ENCODE results near the gene PHACTR4. TPM values are rescaled to one million over a fixed set of nuclear protein-coding genes. Genes with fewer than 3 reads are reported as not detected.
"Not testable (repeated sequence)": the region's sequence is repeated elsewhere in the genome, so short reads cannot be mapped to it uniquely, and the experiment has no call there.

PHACTR4 gene
- total RNA-seq, 2 donors from 2014 or later = 49.9 to 65.0 TPM

DNA sequence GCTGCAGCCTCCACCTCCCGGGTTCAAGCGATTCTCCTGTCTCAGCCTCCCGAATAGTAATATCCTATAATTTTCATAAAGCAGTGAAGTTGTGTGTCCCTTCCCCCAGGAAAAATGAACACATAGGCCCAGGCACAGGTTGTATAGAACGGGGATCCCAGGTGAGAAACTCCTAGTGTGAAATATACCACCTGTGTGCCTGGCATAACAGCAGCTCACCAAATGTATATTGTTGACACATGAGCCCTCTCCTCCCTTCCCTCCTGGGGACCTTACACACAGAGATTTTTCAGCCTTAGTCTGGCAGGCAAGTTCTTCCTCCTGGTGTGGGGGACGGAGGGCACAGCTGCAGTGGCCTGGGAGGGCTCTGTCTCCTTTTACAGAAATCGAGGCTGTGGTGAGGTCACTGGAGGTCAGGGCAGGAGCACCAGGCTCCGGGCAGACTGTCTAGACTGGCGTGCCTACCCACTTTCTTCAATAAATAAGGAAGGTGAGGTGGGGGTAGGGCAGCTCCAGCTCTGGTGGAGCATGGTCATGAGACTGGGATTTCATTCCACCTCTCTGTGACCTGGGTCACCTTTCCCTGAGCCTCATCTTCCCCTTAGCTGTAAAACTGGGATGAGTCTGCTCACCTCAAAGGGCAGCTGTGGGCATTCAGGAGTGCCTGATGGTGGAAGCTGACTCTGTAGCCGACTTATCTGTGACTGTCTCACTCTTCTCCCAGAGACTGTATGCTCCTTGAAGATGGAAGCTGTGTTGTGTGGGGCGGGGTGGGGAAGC is 150.6 kb downstream of the PHACTR4 start:
- no peak overlapping the region for H3K27ac ChIP-seq (ENCODE audit: low read depth, low read length)
- no peak for DNase-seq
- Mint-ChIP-seq H3K27me3 (ENCODE audit: insufficient read depth) (no peaks in the 10 kb centered on the region), H3K4me1 (peaks cover 18% of the 10 kb centered on the region), H3K27ac (peak overlapping the region; percentile 52), H3K9me3 (no peaks in the 10 kb centered on the region), H3K36me3 (ENCODE audit: low read depth) (peaks cover 24% of the 10 kb centered on the region), H3K4me3 (no peak overlapping the region)
- TF ChIP-seq, protein P1, sequence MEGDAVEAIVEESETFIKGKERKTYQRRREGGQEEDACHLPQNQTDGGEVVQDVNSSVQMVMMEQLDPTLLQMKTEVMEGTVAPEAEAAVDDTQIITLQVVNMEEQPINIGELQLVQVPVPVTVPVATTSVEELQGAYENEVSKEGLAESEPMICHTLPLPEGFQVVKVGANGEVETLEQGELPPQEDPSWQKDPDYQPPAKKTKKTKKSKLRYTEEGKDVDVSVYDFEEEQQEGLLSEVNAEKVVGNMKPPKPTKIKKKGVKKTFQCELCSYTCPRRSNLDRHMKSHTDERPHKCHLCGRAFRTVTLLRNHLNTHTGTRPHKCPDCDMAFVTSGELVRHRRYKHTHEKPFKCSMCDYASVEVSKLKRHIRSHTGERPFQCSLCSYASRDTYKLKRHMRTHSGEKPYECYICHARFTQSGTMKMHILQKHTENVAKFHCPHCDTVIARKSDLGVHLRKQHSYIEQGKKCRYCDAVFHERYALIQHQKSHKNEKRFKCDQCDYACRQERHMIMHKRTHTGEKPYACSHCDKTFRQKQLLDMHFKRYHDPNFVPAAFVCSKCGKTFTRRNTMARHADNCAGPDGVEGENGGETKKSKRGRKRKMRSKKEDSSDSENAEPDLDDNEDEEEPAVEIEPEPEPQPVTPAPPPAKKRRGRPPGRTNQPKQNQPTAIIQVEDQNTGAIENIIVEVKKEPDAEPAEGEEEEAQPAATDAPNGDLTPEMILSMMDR (conservative IDR thresholded peaks at IDR 0.05) = no peak
- peaks cover 11% of the 10 kb centered on the region for H3K36me3 ChIP-seq (ENCODE audit: control insufficient read depth, insufficient read depth, low read length)
- no peaks in the 10 kb centered on the region for H3K9me3 ChIP-seq (ENCODE audit: control insufficient read depth, low read length)
- H3K4me1 ChIP-seq (ENCODE audit: control insufficient read depth, insufficient read depth, low read length) = peaks cover 2% of the 10 kb centered on the region
- 90 to 99% methylated on average over 2 to 8 of the region's 10 CpGs for WGBS, 2 experiments (ENCODE audit: insufficient coverage in 1 of 2, insufficient read length in 1 of 2)
- H3K4me3 ChIP-seq (ENCODE audit: low read length) = no peak overlapping the region
- H3K9ac ChIP-seq (ENCODE audit: extremely low read depth, low read length, poor library complexity, severe bottlenecking) = no peak overlapping the region
- H3K27me3 ChIP-seq (ENCODE audit: control insufficient read depth, insufficient read depth, low read length, poor library complexity, severe bottlenecking) = no peaks in the 10 kb centered on the region

DNA sequence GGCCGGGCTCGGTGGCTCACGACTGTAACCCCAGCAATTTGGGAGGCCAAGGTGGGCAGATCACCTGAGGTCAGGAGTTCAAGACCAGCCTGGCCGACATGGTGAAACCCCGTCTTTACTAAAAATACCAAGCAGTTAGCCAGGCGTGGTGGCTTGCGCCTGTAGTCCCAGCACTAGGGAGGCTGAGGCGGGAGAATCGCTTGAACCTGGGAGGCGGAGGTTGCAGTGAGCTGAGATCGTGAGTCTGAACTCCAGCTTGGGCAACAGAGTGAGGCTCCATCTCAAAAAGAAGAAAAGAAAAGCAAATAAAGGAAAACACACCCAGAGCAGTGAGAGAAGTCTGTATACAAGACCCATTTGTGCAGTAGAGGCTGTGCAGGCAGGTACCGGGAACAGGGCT is 151.3 kb downstream of the PHACTR4 start:
- H3K4me3 Mint-ChIP-seq; H3K9ac ChIP-seq (ENCODE audit: extremely low read depth, low read length, poor library complexity, severe bottlenecking); H3K4me1 ChIP-seq (ENCODE audit: control insufficient read depth, insufficient read depth, low read length); DNase-seq; H3K9me3 Mint-ChIP-seq; H3K4me3 ChIP-seq (ENCODE audit: low read length); H3K27ac ChIP-seq (ENCODE audit: low read depth, low read length); H3K9me3 ChIP-seq (ENCODE audit: control insufficient read depth, low read length); H3K27me3 ChIP-seq (ENCODE audit: control insufficient read depth, insufficient read depth, low read length, poor library complexity, severe bottlenecking); H3K27ac Mint-ChIP-seq; H3K27me3 Mint-ChIP-seq (ENCODE audit: insufficient read depth): not testable (repeated sequence)
- 93 to 96% methylated on average over 12 of the region's 12 CpGs for WGBS, 2 experiments (ENCODE audit: insufficient coverage in 1 of 2, insufficient read length in 1 of 2)
- peaks cover 18% of the 10 kb centered on the region for H3K4me1 Mint-ChIP-seq
- peaks cover 11% of the 10 kb centered on the region for H3K36me3 ChIP-seq (ENCODE audit: control insufficient read depth, insufficient read depth, low read length)
- peaks cover 27% of the 10 kb centered on the region for H3K36me3 Mint-ChIP-seq (ENCODE audit: low read depth)

DNA sequence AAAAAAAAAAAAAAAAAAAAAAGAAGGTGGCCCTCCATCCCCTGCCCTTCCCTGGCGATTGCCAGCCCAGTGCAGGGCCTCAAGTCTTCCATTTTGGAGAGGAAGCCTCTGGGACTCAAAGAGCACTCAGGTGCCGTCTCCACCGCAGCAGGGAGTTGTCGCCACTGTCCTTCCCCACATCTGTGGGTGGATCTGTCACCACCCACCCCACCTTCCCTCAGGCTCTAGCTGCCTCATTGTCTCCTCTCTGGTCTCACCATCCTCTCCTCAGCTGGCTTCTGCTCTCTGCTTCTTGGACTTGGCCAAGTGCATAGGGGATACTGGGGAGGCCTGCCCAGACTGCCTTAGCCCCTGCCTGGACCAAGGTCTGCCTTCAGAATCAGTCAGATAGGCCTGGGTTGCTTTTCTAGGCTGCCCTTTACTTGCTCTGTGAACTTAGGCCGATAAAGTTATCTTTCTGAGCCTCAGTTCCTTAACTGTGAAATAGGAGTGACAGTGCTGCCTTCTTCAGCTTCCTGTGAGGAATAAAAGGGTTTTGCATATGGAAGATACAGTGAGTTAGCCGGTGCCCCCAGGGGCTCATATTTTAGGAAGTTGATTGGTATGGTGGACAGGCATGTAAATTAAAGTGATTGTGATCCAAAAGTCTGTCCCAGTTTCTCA is 152.1 kb downstream of the PHACTR4 start:
- peaks cover 31% of the 10 kb centered on the region for H3K36me3 Mint-ChIP-seq (ENCODE audit: low read depth)
- Histone ChIP-seq H3K27ac (ENCODE audit: low read depth, low read length) (no peak overlapping the region), H3K36me3 (ENCODE audit: control insufficient read depth, insufficient read depth, low read length) (peaks cover 11% of the 10 kb centered on the region), H3K4me3 (ENCODE audit: low read length) (no peak overlapping the region), H3K9me3 (ENCODE audit: control insufficient read depth, low read length) (no peaks in the 10 kb centered on the region), H3K4me1 (ENCODE audit: control insufficient read depth, insufficient read depth, low read length) (peaks cover 2% of the 10 kb centered on the region), H3K9ac (ENCODE audit: extremely low read depth, low read length, poor library complexity, severe bottlenecking) (no peak overlapping the region), H3K27me3 (ENCODE audit: control insufficient read depth, insufficient read depth, low read length, poor library complexity, severe bottlenecking) (no peaks in the 10 kb centered on the region)
- no peak for DNase-seq
- TF ChIP-seq, protein P1 (conservative IDR thresholded peaks at IDR 0.05) = no peak
- WGBS, 2 experiments (ENCODE audit: insufficient coverage in 1 of 2, insufficient read length in 1 of 2) = 95 to 96% methylated on average over 4 to 6 of the region's 6 CpGs
- H3K9me3 Mint-ChIP-seq = no peaks in the 10 kb centered on the region
- H3K27me3 Mint-ChIP-seq (ENCODE audit: insufficient read depth) = no peaks in the 10 kb centered on the region
- no peak overlapping the region for H3K4me3 Mint-ChIP-seq
- peaks cover 18% of the 10 kb centered on the region for H3K4me1 Mint-ChIP-seq
- H3K27ac Mint-ChIP-seq = no peak overlapping the region

DNA sequence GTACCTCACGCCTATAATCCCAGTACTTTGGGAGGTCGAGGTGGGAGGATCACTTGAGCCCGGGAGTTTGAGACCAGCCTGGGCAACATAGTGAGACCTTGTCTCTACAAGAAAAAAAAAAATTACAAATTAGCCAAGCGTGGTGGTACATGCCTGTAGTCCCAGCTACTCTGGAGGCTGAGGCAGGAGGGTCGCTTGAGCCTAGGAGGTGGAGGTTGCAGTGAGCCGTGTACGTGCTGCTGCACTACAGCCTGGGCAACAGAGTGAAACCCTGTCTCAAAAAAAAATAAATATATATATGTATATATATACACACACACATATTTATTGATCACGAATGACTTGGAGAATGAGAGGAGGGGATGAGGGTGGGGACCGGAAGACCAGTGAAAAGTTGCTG is 153.0 kb downstream of the PHACTR4 start:
- H3K9me3 Mint-ChIP-seq; H3K4me3 Mint-ChIP-seq; H3K4me1 ChIP-seq (ENCODE audit: control insufficient read depth, insufficient read depth, low read length); H3K27me3 ChIP-seq (ENCODE audit: control insufficient read depth, insufficient read depth, low read length, poor library complexity, severe bottlenecking); H3K27me3 Mint-ChIP-seq (ENCODE audit: insufficient read depth); H3K27ac Mint-ChIP-seq; H3K9me3 ChIP-seq (ENCODE audit: control insufficient read depth, low read length); DNase-seq; H3K27ac ChIP-seq (ENCODE audit: low read depth, low read length); H3K4me3 ChIP-seq (ENCODE audit: low read length); H3K9ac ChIP-seq (ENCODE audit: extremely low read depth, low read length, poor library complexity, severe bottlenecking): not testable (repeated sequence)
- 91 to 98% methylated on average over 4 to 9 of the region's 9 CpGs for WGBS, 2 experiments (ENCODE audit: insufficient coverage in 1 of 2, insufficient read length in 1 of 2)
- H3K36me3 ChIP-seq (ENCODE audit: control insufficient read depth, insufficient read depth, low read length) = peaks cover 19% of the 10 kb centered on the region
- Mint-ChIP-seq H3K4me1 (peaks cover 15% of the 10 kb centered on the region), H3K36me3 (ENCODE audit: low read depth) (peaks cover 31% of the 10 kb centered on the region)

DNA sequence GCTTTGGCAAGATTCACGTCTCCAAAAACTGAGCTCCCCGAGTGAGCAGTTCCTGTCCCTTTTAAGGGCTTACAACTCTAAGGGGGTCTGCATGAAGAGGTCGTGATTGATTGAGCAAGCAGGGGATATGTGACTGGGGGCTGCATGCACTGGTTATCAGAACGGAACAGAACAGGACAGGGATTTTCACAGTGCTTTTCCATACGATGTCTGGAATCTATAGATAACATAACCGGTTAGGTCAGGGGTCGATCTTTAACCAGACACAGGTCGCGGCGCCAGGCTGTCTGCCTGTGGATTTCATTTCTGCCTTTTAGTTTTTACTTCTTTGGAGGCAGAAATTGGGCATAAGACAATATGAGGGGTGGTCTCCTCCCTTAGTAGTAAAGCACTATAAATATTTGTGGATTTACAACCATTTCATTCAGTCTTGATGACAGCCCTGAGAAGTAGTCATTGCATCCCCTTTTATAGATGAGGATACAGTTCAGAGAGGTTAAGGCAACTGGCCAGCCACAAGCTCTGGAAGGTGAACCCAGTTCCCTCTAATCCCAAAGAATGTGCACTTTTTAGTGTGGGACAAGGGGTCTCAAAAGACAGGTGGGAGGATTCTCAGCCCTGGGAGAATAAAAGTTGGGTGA is 155.6 kb downstream of the PHACTR4 start:
- not testable (repeated sequence) for H3K9me3 ChIP-seq (ENCODE audit: control insufficient read depth, low read length)

More for the DNA sequence above, 155.6 kb downstream of the PHACTR4 start:
- H3K4me1 ChIP-seq (ENCODE audit: control insufficient read depth, insufficient read depth, low read length); H3K27me3 ChIP-seq (ENCODE audit: control insufficient read depth, insufficient read depth, low read length, poor library complexity, severe bottlenecking); H3K9me3 Mint-ChIP-seq; H3K4me3 Mint-ChIP-seq; H3K4me3 ChIP-seq (ENCODE audit: low read length); H3K4me1 Mint-ChIP-seq; H3K27me3 Mint-ChIP-seq (ENCODE audit: insufficient read depth); H3K27ac ChIP-seq (ENCODE audit: low read depth, low read length); H3K9ac ChIP-seq (ENCODE audit: extremely low read depth, low read length, poor library complexity, severe bottlenecking); DNase-seq: not testable (repeated sequence)
- Mint-ChIP-seq H3K36me3 (ENCODE audit: low read depth) (peaks cover 37% of the 10 kb centered on the region), H3K27ac (peak overlapping the region; percentile 30)
- H3K36me3 ChIP-seq (ENCODE audit: control insufficient read depth, insufficient read depth, low read length) = peaks cover 31% of the 10 kb centered on the region
- 93 to 98% methylated on average over 10 of the region's 10 CpGs for WGBS, 2 experiments (ENCODE audit: insufficient coverage in 1 of 2, insufficient read length in 1 of 2)

Measured in endodermal cell (in vitro differentiated cells).